ENCODE measurements around the gene GUCY1A2.
A peak's percentile ranks its signal among the peaks of the same experiment; 100 is the strongest.
"Not testable (repeated sequence)": the region's sequence is repeated elsewhere in the genome, so short reads cannot be mapped to it uniquely, and the experiment has no call there.

Gene GUCY1A2

DNA sequence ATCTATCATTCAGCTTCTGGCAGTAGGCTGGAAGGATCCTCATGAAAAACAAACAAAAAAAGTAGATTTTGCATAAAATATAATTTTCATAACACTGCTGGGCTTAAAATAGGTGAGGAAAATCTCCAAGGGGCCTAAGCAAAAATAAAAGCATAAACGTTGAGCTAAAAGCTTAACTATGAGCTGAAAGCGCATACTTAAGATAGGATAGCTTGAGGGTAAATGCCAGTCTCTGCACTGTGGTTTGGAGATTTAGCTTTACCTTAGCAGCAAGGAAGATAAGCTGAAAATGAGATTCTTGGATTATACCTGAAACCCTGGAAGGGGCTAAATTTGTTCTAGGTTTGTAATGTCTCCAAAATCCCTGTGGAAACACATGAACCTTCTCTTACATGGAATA is 183.7 kb downstream of the GUCY1A2 start:
- DNase-seq, result no peak

DNA sequence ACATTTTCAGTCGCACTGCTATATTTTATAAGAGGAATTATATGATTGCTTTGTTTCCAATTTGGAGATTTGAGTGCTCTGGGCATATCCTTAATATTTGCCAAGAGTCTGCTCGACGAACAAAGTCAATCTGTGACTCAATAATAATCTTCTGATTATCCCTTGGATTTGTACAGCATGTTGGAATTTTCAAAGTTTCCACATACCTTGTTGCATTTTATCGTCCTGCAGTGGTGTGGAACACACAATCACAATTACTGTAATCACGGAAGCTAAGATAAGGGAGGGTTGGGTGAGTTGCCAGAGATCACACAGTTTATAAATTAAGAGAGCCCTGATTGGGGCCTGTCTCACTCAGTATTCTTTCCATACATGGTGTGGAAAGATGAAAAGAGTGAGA is 189.3 kb downstream of the GUCY1A2 start:
- DNase-seq, result no peak

DNA sequence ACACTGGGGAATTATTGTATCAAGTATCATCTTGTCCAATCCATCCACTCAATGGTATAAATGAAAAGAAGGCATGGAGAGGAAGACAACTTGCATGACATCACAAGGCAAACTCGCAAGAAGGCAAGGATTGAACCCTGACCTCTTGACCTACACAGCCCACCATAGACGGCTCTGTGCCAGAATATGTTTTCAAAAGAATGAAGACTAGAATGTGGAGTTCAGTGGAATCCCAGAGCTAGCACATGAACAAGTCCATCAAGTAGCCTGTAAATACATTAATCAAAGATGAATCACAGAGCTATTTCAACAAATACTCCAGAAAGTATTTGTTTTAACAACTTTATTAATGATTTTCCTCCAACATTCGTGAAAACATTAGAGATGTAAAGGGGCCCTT is 189.7 kb downstream of the GUCY1A2 start:
- DNase-seq, result no peak

DNA sequence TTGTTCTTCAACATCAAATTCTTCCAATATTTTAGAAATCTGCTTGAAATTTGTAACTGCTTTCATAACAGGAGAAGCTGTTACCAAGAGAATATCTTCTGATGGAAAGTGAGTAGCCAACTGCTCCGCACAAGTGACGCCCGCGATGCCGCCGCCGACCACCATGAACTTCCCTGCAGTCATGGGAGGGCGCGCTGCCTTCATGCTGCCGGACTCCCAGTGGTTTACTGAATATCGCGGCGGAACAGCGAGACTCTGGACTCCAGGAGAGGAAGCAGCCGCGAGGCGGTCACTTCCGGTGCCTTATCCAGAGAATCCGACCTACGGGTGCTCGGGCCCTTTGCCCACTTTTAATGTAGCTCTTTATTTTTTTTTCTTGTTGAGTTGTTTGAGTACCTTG is 190.6 kb downstream of the GUCY1A2 start:
- DNase-seq, result no peak

DNA sequence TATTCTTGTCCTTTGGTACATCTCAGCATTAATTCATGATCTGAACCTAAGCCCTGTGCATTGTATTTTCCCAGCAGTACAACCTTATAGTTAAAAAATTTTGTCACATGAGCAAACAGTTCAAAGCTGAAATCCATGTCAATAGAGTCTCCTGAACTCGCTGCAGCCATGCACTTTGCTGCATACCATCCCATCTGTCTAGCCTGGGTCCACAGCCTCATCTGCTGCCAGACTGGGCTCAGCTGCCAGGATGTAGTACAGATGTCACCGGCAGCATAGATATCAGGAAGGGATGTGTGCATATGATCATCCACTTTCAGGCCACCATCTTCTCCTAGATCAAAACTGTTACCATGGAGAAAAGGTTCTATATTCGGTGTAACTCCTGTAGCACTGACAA is 191.7 kb downstream of the GUCY1A2 start:
- DNase-seq, result not testable (repeated sequence)

DNA sequence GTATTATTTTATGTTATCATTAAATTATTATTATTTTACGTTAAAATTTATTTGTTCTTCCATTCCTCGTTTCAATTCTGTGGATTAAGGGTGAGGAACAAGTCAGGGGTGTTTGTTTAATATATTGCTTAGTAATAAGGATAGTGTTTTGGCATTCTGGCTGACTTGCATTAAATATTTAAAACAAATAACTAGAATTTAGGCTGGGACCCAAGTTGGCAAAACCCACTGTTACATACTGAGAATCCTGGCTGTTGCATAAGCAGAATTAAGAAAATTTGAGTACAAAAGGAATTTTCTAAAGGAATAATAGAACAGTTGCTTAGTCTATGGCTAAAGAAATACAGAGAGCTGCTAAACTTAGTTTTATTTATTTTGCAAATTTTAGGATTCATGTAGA is 196.4 kb downstream of the GUCY1A2 start:
- DNase-seq, result no peak

DNA sequence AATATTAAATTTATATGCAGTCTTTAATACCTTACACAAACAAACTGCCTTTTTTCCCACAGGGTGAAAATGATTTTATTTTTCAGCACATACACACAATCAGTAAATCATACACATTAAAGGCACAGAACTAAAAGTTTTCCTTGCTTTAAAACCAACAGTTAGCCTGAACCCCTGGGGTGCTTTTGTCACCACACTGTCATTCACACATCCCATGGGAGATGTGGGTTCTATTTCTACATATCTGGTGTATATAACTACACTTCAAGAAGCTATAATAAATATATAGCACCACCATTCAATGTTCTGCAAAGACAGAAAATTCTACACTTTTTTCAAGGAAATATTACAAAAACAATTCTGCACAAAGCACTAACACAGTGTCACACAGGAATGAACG is 197.0 kb downstream of the GUCY1A2 start:
- no peak for DNase-seq

DNA sequence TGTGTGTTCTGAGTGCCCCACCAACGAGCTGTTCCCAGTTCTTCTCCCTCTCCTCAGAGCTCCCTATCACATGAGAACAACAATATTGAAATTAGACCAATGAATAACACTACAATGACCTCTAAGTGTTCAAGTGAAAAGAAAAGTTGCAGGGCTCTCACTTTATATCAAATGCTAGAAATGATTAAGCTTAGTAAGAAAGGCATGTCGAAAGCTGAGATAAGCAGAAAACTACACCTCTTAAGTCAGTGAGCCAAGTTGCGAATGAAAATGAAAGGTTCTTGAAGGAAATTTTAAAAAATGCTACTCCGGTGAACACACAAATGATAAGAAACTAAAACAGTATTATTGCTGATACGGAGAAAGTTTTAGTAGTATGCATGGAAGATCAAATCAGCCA is 199.8 kb downstream of the GUCY1A2 start:
- no peak for DNase-seq

DNA sequence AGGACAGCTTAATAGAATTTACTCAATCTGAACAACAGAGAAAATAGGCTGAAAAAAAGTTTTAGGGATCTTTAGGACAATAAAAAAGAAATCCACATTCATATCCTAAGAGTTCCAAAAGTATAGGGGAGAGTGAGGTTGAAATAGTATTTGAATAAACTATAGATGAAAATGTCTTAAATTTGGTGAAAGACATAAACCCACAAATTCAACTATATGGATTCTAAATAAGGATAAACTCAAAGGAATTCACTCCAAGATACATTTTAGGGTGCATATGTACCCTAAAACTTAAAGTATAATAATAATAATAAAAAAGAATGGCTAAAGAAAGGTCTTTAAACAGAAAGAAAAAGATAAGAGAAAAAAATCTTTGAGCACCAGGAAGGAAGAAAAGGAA is 203.1 kb downstream of the GUCY1A2 start:
- DNase-seq, result no peak

DNA sequence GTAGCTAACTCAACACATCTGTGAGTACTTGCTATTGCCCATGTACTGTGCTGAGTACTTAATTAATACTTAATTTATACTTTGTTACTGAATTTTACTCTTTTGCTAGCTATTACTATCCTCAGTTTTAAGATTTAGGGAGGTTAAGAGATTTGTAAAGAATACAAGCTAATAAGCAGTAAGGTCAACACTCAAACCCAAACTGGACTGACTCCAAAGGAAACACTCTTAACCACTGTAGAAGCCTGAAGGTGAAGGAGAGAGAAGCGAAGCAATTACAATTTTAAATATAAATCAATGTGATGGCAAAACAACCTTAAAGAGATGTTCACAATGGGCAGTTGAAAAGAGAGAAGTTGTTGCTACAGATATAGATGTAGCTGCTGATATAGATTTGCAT is 204.5 kb downstream of the GUCY1A2 start:
- DNase-seq, result no peak

DNA sequence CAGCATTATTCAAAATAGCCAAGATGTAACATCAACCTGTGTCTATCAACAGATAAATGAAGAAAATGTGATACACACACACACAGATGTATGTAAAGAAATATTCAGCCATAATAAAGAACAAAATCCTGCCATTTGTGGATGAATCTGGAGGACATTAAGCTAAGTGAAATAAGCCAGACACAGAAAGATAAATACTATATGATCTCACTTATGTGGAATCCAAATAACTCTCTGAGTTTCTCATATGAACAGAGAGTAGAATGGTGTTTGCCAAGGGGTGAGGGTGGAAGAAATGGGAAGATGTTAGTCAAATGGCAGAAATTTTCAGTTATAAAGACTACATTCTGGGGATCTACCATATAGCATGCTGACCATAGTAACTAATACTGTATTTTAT is 224.2 kb downstream of the GUCY1A2 start:
- DNase-seq, result no peak

DNA sequence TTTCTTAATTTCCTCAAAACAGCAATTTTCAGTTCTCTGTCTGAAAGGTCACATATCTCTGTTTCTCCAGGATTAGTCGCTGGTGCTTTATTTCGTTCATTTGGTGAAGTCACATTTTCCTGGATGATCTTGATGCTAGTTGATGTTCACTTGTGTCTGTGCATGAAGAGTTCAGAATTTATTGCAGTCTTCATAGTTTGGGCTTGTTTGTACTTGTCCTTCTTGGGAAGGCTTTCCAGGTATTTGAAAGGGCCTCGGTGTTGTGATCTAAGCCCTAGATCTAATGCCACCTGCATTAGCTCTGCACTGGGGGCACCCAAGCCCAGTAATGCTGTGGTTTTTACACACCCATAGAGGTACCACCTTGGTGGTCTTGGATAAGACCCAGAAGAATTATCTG is 228.9 kb downstream of the GUCY1A2 start:
- no peak for DNase-seq

DNA sequence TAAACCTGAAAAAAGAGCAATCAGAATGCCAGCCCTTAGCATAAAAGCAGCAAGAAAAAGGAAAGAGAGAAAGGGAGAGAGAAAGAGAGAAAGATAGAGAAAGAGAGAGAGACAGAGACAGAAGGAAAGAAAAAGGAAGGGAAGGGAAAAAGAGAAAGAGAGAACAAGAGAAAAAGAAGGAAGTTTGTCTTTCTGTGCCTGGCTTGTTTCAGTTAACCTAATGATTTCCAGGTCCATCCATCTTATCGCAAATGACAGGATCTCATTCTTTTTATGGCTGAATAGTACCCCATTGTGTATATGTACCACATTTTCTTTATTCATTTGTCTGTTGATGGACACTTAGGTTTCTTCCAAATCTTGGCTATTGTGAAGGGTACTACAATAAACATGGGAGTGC is 230.8 kb downstream of the GUCY1A2 start:
- DNase-seq, result no peak

DNA sequence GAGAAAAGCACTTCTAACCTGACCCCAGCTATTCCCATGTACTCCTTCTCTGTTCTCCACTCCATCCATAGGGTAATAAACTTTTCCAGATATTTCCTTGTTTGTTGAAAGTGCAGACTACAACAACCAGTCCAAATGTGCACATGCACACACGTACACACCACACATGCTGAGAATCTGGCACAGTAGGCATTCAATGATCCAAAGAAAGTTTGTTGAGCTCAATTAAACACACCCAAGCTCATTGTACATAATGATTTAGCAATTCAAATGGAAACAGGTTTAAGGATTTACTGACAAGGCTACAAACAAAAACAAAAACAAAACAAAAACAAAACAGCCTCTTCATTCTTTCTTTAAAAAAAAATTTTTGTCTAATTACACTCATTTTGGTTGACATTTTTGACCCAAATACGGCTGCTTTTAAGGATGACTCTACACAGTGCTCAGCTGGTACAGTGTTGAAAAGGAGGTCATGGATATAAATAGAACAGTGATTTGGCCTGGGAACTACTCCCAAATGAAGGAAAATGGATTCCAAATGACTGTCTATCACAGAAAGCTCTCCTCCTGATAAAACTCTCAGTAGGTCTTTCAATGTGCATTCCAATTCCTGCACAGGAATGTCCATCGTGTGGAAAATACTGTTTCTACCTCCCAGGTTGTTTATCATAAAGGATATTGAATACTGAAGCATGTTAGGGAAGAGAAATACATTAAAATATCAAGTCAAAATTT is 232.2 kb downstream of the GUCY1A2 start:
- DNase-seq, result no peak

DNA sequence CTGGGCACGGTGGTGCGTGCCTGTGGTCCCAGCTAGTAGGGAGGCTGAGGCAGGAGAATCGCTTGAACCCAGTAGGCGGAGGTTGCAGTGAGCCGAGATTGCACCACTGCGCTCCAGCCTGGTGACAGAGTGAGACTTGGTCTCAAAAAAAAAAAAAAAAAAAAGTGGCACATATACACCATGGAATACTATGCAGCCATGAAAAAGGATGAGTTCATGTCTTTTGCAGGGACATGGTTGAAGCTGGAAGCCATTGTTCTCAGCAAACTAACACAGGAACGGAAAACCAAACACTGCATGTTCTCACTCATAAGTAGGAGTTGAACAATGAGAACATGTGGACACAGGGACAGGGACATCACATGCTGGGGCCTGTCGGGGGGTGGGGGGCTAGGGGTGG is 241.0 kb downstream of the GUCY1A2 start:
- DNase-seq, result not testable (repeated sequence)

DNA sequence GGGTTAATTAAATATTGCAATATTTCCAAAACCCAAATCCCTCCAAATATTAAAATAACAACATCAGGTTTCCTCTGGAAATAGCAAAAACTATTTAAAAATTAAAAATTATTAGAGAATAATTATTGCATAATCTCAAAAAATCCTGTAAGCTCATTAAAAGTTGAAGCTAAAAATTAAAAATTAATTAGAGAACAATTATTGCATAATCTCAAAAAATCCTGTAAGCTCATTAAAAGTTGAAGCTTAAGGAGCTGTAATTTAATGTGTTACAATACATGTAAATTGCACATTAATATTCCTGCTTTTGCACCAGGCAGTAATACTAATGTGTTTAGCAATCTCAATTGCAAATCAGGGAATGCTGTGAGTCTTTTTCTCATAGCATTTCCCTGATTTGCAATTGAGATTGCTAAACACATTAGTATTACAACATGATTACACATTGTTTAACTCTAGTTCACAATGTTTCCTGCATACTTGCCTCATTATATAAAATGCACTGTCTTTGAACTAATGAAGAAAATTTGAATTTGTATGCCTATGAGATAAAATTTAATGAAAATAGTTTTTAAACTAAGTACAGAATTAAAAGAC is 247.7 kb downstream of the GUCY1A2 start:
- DNase-seq, result peak in 2 of 4 experiments; percentile 5 to 12

DNA sequence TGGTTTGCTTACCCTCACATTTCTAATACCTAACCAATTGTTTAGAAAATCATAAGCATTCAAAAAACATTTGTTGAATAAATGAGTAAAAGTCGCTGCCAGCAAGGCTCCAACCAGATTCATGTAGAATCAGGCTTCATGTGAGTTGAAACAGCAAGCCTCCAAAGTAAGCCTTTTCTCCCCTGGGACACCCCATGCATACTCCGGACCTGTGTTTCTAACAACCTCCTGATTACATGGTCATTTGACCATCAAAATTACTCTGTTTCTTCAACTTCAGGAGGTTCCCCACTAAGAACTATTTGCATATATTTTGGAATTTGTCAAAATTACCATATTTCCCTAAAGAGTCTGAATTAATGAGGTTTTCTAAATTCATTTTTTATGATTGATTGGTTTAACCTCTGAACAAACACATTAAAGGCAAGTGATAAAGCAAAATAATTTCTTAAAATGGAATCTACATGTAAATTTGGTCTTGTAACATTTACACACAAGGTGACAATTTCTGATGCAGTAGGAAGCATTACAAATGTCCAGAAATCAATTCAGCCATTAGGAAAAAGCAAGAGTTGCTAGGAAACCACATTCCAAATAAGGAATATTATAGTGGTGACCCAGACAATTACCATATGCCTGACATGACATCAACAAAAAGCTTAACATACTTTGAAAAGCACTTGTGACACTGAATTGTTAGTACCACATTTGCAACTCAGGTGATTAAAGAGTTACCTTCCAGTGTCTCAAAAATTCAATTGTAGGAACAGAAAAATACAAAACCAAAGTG is 252.6 kb downstream of the GUCY1A2 start:
- no peak for DNase-seq

DNA sequence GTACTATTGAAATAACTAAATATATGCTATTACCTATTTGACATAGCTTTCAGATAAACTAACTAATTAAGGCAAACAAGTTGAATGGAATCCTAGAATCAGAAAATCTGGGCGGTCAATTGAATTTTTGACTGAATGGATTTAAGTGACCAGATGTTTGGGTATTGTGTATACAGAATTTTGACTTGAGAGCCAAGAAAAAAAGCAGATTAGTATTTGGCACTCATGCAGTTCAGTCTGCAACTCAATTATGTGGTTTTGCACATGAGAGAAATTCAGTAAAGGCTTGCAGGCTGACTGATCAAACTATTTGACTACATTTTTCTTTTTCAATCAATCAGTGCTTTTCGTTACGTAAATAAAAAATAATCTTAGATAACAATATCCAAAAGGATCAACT is 254.8 kb downstream of the GUCY1A2 start:
- DNase-seq, result no peak

DNA sequence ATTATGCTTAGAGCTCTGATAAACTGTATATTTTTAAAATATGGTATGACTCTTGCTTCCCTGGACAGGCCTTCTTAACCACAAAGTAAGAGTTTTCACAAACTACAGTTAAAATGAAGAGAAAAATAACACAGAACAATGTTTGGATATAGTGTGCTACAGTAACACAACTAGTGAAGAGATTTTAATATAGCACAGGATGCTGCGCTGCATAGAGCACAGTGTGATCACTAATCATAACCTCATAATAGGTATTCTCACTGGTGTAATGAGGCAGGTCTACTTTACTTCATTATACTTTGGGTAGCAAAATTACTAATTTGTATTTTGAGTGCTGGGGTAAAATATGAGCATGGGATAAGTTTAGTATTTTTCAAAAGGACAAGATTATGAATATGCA is 256.5 kb downstream of the GUCY1A2 start:
- DNase-seq, result no peak

DNA sequence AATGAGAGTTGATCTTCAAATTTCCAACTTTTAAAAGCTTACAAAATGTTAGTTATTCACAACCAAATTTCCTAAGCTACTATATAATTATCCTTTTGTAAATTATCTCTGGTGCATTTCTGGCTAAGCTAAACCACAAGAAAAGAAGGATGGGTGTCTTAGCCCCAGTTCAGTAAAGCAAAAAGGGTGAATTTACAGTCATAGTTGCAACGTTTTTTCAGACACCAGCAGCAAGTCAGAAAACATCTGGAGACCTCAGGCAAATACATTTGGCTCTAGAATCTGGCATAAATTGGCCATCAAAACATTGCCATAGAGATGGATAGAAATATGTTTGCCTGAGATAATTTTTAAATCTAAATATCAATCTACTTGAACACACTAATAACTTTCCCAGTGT is 257.0 kb downstream of the GUCY1A2 start:
- DNase-seq, result no peak

DNA sequence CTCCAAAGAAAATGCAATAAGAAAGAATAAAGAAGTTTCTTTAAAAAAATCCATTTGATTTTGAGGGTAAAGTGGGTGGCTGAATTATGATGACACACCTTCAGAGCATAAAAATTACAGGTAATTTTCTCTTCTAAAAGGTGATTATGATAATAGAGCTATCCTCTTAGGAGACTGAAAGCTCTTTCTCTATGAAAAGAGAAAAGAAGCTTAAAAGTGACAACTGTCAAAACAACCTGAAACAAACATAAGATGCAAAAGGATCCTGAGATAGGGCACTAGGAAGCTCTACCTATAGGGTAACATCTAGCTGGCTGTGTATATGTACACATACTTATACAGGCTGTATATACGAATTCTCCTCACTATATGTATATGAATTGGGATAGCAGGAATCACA is 270.2 kb downstream of the GUCY1A2 start:
- DNase-seq, result no peak

DNA sequence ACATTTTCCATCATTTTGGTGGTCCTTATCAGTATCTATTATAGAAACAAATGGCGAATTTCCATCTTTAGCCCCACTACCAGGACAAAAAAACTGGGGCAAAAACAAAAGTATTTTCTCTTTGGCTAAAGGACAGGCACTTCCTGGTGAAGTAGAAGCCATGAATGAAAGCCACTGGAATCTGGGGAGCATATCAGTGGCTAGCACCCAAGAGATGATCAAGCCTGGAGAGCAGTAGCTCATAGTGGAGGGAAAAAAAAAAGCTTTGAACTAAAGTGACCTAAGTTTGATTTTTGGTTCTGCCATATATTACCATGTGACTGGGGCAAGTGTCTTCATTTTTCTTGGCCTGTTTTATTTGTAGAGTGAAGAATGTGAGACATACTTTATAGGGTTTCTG is 272.3 kb downstream of the GUCY1A2 start:
- no peak for DNase-seq

DNA sequence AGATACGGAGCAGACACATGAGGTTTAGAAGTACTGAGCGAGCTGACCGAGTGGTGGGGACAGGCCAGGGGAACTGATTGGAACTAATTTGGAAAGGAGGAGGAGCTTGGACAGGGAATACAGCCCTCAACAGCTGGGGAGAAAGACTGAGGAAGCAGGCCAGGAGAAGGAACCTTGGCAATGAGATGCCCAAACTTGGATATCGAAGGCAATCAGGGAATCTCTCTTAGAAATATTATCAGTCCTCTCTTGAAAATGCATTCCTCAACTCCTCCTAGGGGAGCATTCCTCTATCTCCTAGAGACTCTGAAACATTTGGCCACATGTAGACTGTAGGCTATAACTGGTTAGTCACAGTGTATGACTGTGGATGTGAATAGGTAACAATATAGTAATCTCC is 284.6 kb downstream of the GUCY1A2 start:
- no peak for DNase-seq

DNA sequence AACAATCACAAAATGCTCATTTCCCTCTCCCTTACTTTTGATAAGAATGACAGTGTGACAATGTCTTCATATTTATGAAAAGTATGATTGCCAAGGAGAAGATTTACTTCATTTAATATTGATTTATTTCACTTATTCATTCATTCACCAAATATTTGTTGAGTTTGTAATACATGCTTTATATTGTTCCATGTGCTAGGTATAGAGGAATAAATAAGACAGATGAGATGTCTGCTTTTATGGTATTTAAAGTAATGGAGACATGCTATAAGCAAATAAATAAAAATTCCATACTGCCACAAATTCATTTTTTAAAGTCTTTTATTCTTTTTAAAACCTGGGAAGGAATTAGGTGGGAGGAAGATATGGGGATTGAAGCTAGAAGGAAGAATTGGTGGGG is 289.4 kb downstream of the GUCY1A2 start:
- DNase-seq, result no peak

Data from suppressor macrophage (primary cell).